Myocyte (in vitro differentiated cells): ENCODE results near the gene INPP5A. TPM values are rescaled to one million over a fixed set of nuclear protein-coding genes. Genes with fewer than 3 reads are reported as not detected.

Source experiments
- DNase-seq: peaks from one replicate; pipeline ENCODE4 v3.0.0-alpha.2; 2012; ENCODE audit warnings: low read depth
- total RNA-seq: library from RNA; depleted of rRNA; stranded (reverse); fragments of >200 nt; gene quantifications from 2 replicates; pipeline ENCODE4 v1.2.3, GENCODE V29; 2014

INPP5A gene
- total RNA-seq, 1 donor from 2014 or later: 48.6 TPM

- DNase-seq: peak; percentile 45
Observed at GRCh38 chr10:132577350-132578003, 39.9 kb downstream of the INPP5A start.

GRCh38 chr10:132578287-132578951, 40.8 kb downstream of the INPP5A start:
- no peak for DNase-seq

- no peak for DNase-seq
Observed at GRCh38 chr10:132579027-132579859, 41.7 kb downstream of the INPP5A start.

DNA sequence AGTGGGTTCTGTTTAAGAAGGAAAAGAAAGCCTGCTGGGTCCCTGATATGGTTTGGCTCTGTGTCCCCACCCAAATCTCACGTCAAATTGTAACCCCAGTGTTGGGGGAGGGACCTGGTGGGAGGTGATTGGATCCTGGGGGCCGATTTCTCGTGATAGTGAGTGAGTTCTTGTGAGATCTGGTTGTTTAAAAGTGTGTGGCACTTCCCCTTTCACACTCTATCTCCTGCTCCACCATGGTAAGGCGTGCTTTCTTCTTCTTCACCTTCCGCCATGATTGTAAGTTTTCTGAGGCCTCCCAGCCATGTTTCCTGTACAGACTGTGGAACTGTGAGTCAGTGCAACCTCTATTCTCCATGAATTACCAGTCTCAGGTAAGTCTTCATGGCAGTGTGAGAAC, 42.6 kb downstream of the INPP5A start:
- DNase-seq: no peak

DNA sequence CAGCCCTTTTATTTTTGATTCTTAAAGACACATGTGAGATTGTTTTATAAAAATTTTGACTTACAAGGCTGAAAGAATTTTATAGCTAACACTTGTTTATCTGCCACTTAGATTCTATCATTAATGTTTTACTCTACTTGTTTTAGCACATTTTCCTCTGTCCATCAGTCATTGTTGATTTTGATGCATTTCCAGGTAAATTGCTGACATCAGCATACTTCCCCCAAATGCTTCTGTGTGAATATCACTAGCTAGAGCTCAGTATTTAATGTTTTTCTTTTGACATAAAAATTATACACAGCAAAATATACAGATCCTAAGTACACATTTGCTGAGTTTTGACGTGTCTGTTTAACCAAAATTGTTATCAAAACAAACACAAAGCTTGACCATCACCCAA, 43.0 kb downstream of the INPP5A start:
- no peak for DNase-seq

GRCh38 chr10:132582137-132582536, 44.5 kb downstream of the INPP5A start:
- DNase-seq: no peak

GRCh38 chr10:132582771-132583170, 45.2 kb downstream of the INPP5A start:
- DNase-seq: no peak

DNA sequence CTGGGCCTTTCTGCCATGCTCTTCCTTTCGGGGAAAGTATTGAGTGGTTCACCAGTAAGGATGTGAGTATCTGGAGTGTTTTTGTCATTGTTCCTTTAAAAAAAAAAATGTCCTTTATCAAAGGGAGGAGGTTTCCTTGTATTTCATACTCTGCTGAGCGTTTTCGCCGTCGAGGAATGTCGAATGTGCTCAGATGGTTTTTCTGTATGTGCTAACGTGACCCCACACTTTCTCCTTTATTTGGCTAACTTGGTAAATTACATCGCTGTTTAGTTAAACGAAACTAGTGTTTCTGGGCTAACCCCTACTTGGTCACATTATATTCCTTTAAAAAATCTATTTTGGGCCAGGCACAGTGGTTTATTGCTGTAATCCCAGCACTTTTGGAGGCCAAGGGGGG, 45.9 kb downstream of the INPP5A start:
- no peak for DNase-seq

DNA sequence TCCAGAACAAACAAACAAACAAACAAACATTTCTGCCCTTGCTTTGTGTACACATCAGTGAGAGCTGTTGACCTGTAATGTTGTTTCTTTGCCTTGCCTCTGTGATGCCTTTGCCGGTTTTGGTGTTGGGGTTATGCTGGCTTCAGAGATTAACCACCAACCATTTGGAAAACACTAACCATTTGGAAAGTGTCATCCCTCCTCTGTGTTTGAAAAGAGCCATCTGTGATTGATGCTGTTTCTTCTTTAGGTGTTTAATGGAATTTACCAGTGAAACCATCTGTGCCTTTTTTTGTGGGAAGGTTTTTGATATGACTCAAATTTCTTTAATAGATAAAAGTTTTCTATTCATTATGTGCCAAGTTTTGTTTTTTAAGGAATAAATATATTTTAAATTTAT, 46.5 kb downstream of the INPP5A start:
- DNase-seq: no peak

DNA sequence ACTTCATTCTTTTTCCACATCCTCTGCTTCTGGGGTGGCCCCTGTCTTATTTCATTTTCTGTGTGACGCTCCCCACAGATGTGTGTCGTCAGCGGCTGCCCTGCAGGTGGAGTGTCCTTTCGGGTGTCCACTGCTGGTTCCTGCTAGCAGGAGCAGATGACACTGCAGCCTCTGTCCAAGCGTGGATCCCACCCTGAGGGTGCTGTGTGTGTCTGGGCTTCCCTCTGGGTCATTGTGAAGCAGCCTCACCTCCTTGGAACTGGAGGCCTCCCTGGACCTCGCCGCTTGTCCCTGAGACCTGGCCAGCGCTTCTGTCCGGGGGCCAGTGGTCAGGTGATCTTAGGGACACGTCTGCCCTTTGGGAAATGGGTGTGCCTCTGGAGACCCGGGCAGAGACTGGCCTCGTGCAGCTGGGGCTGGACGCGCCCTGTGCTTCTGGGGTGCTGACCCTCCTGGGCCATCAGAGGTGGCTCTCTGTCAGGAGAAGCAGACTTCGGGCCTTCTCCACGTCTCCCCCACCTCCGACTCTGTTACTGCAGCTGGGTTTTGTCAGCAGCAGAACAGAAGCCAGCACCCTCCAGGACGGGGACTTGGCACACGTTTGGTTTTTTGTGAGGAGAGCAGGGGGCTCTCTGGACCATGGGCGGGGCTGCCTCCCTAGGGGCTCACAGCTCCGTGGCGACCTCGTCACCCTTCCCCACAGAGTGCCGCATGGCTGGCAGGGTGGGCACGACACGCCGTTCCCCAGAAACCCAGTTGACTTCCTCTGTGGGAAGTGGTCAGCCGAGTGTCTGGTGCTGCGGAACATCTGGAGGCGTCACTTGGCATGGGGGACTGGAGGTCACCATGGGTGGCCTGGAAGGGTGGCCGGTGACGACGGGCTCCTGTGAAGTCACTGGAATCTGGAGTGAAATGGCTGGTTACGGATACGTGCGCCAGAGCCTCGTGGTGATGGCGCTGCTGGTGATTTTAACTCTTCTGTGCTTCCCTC, 48.4 kb downstream of the INPP5A start:
- no peak for DNase-seq

DNA sequence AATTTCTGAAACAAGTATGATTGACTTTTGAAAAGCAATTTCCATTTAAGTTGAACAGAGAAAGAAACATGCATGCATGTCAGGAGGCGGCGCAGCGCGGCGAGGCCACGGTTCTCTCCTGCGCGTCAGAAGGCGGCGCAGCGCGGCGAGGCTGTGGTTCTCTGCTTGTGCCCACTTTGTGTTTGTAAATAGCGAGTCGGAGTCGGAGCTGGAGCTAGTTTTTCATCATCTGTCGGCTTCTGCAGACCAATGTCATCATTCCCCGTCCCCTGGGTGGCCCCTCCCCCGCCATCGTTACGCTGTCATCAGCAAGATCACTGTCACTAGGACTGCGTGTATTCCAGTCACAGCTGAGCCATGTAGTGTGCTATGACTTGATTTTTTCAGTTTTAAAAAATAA, 49.2 kb downstream of the INPP5A start:
- no peak for DNase-seq

DNA sequence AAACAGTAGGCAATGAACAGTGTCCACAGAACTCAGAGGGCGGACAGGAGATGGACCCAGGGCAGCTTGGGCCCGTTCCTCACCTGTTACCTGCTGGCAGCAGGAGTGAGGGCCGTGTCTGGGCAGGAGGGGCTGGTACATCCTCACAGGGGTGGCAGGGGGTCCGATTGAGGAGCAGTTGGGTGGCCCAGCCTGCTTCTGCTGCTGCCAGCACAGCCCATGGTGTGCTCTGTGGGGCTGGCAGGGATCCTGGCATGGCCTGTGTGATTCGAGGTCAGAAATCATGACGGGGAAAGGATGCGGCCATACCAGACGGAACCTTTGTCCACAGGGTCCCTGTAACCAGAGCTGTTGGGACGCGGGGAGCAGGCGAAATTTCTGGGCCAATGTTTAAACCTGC, 49.6 kb downstream of the INPP5A start:
- DNase-seq: no peak

DNA sequence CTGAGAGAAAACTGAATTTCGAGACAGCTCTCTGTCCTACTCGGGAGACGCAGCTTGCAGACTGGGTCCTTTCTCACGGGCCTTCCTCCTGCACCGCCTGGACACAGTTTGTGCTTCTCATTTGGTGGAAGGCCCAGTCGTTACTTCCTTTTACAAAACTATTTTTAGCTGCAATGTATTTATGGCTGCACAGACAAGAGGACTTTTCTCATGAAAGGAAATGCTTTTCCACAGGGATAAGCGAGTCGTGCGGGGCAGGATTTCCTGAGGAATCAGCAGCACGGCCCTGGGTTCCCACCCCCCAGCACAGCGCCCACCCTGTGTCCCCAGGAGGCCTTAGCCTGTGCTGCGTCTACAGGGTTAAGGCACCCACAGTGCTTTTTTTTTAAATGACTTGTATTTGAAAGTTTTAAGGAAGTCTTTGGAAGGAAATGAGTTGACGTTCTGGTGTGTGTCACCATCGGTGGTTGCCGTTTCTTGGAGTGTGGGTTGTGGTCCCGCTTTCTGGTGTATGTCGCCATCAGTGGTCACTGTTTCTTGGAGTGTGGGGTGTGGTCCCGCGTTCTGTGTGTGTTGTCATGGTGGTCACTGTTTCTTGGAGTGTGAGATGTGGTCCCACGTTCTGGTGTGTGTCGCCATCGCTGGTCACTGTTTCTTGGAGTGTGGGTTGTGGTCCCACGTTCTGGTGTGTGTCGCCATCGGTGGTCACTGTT, 50.9 kb downstream of the INPP5A start:
- no peak for DNase-seq

- DNase-seq: no peak
Observed at GRCh38 chr10:132589015-132589414, 51.4 kb downstream of the INPP5A start.

DNA sequence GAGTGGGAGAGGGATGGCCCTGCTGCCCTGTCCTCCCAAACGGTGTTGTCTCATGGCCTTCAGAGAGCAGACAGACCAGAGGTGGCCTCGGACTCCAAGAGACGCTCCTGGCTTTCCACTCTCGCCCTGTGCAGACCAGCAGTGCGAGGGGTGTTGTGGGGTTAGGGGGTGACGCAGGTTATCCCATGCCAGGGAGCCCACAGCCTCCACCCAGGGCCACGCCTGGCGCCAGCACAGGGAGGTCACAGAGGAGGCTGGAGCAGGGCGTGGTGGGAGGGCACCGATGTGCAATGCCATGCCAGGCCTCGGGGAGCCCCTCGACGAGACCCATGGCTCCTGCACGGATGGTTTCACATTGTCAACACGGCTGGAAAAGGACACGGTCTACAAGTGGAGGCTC, 52.1 kb downstream of the INPP5A start:
- no peak for DNase-seq

- DNase-seq: no peak
Observed at GRCh38 chr10:132590094-132590751, 52.6 kb downstream of the INPP5A start.

DNA sequence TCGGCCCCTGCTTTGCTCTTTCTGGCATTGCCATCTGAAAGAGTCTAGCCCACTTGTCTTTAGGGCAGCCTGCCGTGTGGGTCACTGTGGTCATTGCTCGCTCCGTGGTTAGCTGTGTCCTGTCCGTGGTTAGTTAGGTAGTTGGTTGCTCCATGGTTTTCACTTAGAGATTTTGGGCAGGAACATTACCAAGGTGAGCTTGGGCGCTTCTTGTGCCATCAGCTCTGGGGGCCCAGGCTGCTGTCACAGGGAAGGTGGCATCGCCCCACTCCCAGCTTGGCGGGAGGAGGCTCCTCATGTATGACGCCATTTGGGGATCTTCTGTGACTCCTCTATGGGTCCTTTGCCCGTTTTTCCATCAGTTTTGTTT, 53.1 kb downstream of the INPP5A start:
- DNase-seq: peak; percentile 11

DNA sequence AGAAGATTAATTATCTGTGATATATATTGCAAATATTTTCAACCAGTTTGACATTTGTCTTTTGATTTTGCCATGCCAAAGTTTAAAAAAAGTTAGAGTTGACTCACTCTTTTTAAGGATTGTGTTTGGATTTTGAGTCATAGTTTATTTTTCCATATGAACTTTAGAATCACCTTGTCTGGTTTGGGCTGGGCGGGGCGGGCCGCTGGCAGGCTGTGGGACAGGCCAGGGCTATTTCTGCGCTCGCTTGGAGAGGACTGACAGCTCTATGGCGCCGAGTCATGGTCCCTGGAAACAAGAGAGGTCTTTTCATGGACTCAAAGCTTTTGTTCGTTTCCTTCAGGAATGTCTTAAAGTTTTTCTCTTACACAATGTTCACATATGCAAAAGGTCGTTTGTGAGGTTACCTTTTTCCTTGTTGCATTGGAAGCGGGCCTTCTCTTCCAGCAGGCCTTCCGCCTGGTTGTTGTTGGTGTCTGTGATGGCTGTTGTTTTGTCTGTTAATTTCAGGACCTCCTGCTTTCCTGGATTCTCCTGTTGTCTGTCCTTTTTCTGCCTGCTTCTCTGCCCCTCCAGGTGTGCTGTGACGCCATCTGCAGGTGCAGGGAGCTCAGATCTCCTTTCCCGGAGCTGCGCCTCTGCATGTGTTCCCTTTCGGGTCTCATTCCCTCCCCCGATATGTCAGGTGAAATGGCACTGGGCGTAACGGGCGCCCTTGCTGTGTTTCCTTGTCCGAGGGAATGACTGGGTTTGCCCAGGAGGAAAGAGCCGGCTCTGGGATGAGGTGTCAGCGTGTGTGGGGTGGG, 53.8 kb downstream of the INPP5A start:
- DNase-seq: peak; percentile 27

DNA sequence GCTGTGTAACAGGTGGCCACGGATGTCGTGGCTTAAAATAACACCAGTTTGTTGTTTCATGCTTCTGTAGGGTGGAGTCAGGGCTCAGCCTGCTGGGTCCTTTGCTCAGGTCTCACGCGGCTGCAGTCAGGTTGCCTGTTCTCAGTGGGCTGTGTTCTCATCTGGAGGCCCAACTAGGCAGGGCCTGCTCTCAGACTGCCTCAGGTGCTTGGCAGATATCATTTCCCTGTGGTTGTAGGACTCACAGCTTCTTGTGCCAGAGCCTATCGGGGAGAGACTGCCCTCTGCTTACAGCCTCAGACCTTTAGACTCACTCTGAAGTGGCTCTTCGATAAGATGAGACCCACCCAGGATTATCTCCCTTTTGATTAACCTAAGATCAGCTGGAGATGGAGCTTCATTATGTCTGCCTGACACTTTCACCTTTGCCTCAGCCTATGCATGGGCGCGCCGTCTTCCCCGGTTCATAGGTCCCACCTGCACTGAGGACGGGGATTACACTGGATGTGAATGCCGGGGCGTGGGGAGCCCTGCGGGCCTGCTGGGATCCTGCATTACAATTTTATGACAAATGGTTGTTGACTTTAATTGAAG, 55.3 kb downstream of the INPP5A start:
- peak; percentile 16 for DNase-seq
